ENCODE data around the gene SS18L1.

DNA sequence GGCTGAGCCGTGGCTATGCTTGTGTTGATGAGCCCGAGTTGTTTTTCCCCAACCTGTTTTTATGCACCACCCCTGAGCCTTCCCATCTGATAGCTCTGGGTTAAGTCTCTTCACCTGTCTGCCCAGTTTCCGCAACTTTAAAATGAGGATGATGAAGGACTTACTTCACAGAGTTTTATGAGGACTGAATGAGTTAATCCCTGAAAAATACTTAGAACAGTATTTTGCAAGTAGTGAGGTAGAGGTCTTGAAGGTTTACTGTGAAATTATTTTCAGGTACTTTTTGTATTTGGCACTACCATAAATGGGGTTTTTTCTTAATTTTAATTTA lies 42.5 kb downstream of the SS18L1 start:
- TF ChIP-seq, protein P1, sequence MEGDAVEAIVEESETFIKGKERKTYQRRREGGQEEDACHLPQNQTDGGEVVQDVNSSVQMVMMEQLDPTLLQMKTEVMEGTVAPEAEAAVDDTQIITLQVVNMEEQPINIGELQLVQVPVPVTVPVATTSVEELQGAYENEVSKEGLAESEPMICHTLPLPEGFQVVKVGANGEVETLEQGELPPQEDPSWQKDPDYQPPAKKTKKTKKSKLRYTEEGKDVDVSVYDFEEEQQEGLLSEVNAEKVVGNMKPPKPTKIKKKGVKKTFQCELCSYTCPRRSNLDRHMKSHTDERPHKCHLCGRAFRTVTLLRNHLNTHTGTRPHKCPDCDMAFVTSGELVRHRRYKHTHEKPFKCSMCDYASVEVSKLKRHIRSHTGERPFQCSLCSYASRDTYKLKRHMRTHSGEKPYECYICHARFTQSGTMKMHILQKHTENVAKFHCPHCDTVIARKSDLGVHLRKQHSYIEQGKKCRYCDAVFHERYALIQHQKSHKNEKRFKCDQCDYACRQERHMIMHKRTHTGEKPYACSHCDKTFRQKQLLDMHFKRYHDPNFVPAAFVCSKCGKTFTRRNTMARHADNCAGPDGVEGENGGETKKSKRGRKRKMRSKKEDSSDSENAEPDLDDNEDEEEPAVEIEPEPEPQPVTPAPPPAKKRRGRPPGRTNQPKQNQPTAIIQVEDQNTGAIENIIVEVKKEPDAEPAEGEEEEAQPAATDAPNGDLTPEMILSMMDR (IDR thresholded peaks at IDR 0.05), result no peak
- TF ChIP-seq SIN3A (IDR thresholded peaks at IDR 0.05; ENCODE audit: borderline replicate concordance, insufficient read depth, low read depth, low read length) (no peak), POLR2AphosphoS5 (IDR thresholded peaks at IDR 0.05; ENCODE audit: low read depth, low read length) (no peak), TCF7L2 (IDR thresholded peaks at IDR 0.05; ENCODE audit: low read depth, low read length) (no peak)
- TF ChIP-seq, protein P2, sequence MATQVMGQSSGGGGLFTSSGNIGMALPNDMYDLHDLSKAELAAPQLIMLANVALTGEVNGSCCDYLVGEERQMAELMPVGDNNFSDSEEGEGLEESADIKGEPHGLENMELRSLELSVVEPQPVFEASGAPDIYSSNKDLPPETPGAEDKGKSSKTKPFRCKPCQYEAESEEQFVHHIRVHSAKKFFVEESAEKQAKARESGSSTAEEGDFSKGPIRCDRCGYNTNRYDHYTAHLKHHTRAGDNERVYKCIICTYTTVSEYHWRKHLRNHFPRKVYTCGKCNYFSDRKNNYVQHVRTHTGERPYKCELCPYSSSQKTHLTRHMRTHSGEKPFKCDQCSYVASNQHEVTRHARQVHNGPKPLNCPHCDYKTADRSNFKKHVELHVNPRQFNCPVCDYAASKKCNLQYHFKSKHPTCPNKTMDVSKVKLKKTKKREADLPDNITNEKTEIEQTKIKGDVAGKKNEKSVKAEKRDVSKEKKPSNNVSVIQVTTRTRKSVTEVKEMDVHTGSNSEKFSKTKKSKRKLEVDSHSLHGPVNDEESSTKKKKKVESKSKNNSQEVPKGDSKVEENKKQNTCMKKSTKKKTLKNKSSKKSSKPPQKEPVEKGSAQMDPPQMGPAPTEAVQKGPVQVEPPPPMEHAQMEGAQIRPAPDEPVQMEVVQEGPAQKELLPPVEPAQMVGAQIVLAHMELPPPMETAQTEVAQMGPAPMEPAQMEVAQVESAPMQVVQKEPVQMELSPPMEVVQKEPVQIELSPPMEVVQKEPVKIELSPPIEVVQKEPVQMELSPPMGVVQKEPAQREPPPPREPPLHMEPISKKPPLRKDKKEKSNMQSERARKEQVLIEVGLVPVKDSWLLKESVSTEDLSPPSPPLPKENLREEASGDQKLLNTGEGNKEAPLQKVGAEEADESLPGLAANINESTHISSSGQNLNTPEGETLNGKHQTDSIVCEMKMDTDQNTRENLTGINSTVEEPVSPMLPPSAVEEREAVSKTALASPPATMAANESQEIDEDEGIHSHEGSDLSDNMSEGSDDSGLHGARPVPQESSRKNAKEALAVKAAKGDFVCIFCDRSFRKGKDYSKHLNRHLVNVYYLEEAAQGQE (IDR thresholded peaks at IDR 0.05; ENCODE audit: insufficient read depth in 1 of 2, low read depth in 2 of 2, low read length in 1 of 2), result no peak

All from Panc1 (cell line).